Transverse colon (tissue), 4 donors: ENCODE results near the gene MIEF1. TPM values are rescaled to one million over a fixed set of nuclear protein-coding genes. Genes with fewer than 3 reads are reported as not detected.

Experiments
- DNase-seq: peaks from one replicate; pipeline ENCODE4 v3.0.0-alpha.2; 2019
- H3K27ac ChIP-seq, 4 donors: fragments of 200-600 bp; sonication (generic); 2 replicates each; pipeline ENCODE4 v1.5.1; 2016 to 2018; ENCODE audit warnings: inconsistent platforms in 4 of 4
- H3K27me3 ChIP-seq: fragments of 200-600 bp; sonication (generic); 2 replicates; pipeline ENCODE4 v1.5.1; 2017; ENCODE audit warnings: inconsistent platforms
- H3K36me3 ChIP-seq, 4 donors: fragments of 200-600 bp; sonication (generic); 2 replicates each; pipeline ENCODE4 v1.5.1; 2017 to 2019; ENCODE audit warnings: inconsistent platforms in 4 of 4
- H3K4me1 ChIP-seq, 4 donors: fragments of 200-600 bp; sonication (generic); 2 replicates each; pipeline ENCODE4 v1.5.1; 2017 to 2020; ENCODE audit warnings: inconsistent platforms in 4 of 4
- H3K4me3 ChIP-seq, 4 donors: fragments of 200-600 bp; sonication (generic); 1 replicate in 1 of 4; 2 replicates in 3 of 4; pipeline versions ENCODE4 v1.5.1 to v1.6.1; 2017 to 2019; ENCODE audit warnings: inconsistent platforms in 4 of 4
- H3K9me3 ChIP-seq, 2 donors: fragments of 200-600 bp; sonication (generic); 2 replicates each; pipeline ENCODE4 v1.5.1; 2017 to 2019; ENCODE audit warnings: inconsistent platforms in 2 of 2
- EP300 ChIP-seq: sonication (generic); formaldehyde crosslinking; IDR thresholded peaks from one replicate; pipeline ENCODE4 v1.6.1; 2017; ENCODE audit warnings: antibody characterized with exemption, low read depth
- POLR2A ChIP-seq: fragments of 450-650 bp; IDR thresholded peaks from one replicate; pipeline ENCODE4 v1.6.1; 2016; ENCODE audit warnings: antibody characterized with exemption, mild to moderate bottlenecking, moderate library complexity
- POLR2AphosphoS5 ChIP-seq, 3 donors: sonication (generic); formaldehyde crosslinking; IDR thresholded peaks; one replicate each; pipeline ENCODE4 v1.6.1; 2016; ENCODE audit warnings: antibody characterized with exemption in 3 of 3
- WGBS, 2 donors: methylation state at CpG; one replicate each; pipeline ENCODE4 v1.1.5; 2018; ENCODE audit warnings: low coverage in 1 of 2; 5-methylcytosine and 5-hydroxymethylcytosine counted together
- in situ Hi-C, 4 donors: fragments of 200-750 bp; cut with MboI; loops; one replicate each; pipeline versions ENCODE4 v1.15.0 to v1.15.1; 2017; ENCODE audit warnings: low sequenced_read_pairs in 3 of 4, low pct_ligation_motif_present in 1 of 4, low pct_unique_long_range_greater_than_20kb in 1 of 4
- intact Hi-C: fragments of 100-400 bp; cut with DNase I; formaldehyde crosslinking; loops from one replicate; pipeline ENCODE4 v1.15.1; 2023; ENCODE audit warnings: low total_unique reads
- total RNA-seq, 4 donors: library from RNA; depleted of rRNA; stranded (reverse); fragments of >200 nt; gene quantifications; one replicate each; pipeline ENCODE4 v1.1.0, GENCODE V29; 2016
- TF ChIP-seq, protein P1 (sequence below), 5 experiments: fragments of 200-600 bp in 3 of 5; fragments of 450-650 bp in 2 of 5; sonication (generic) in 3 of 5; IDR thresholded peaks; 1 replicate in 2 of 5; 2 replicates in 3 of 5; pipeline ENCODE4 v1.5.1; 2016 to 2017; ENCODE audit warnings: antibody characterized with exemption in 5 of 5, inconsistent platforms in 3 of 5, mild to moderate bottlenecking in 2 of 5, moderate library complexity in 1 of 5

MIEF1 gene
- total RNA-seq, 4 donors from 2014 or later = 11.5 to 31.0 (median 25.6) TPM

DNA sequence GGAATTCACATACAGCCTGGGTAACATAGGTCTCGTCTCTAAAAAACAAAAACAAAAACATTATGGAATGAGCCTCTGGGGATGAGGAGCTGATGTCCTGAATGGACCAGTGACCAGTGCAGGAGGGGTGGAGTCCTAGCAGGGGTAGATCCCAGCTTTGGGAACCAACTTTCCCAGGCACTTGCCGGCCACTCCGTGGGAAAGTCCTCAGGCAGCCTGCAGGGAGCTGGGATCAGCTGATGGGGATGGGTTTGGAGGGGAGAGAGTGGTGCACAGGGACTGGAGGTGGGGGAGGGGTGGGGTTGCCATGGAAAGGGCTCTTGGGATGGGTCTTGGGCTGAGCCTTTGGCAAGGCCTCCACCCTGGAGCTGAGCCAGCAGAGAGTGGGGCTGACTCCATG lies 26.2 kb upstream of the MIEF1 start:
- H3K4me3 ChIP-seq = no peak overlapping the region
- no peaks in the 10 kb centered on the region for H3K27me3 ChIP-seq
- H3K36me3 ChIP-seq = no peaks in the 10 kb centered on the region
- 79 to 90% methylated on average over 1 to 3 of the region's 3 CpGs for WGBS, 2 donors
- intact Hi-C loops = loop anchor here (5.0 kb wide), 1 partner anchor 336 kb away; no protein-coding TSS in a partner anchor
- TF ChIP-seq POLR2A = no peak
- no peak for TF ChIP-seq POLR2AphosphoS5 (IDR thresholded peaks at IDR 0.05)
- TF ChIP-seq, protein P1, sequence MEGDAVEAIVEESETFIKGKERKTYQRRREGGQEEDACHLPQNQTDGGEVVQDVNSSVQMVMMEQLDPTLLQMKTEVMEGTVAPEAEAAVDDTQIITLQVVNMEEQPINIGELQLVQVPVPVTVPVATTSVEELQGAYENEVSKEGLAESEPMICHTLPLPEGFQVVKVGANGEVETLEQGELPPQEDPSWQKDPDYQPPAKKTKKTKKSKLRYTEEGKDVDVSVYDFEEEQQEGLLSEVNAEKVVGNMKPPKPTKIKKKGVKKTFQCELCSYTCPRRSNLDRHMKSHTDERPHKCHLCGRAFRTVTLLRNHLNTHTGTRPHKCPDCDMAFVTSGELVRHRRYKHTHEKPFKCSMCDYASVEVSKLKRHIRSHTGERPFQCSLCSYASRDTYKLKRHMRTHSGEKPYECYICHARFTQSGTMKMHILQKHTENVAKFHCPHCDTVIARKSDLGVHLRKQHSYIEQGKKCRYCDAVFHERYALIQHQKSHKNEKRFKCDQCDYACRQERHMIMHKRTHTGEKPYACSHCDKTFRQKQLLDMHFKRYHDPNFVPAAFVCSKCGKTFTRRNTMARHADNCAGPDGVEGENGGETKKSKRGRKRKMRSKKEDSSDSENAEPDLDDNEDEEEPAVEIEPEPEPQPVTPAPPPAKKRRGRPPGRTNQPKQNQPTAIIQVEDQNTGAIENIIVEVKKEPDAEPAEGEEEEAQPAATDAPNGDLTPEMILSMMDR (IDR thresholded peaks at IDR 0.05) = no peak
- no peak for TF ChIP-seq EP300
- no peak overlapping the region for H3K27ac ChIP-seq
- in situ Hi-C loops = no loop called here
- H3K4me1 ChIP-seq = peaks cover 21 to 44% (median 35%) of the 10 kb centered on the region in 4 donors
- H3K9me3 ChIP-seq = no peaks in the 10 kb centered on the region
- no peak for DNase-seq

GRCh38 chr22:39476664-39477063 lies 25.4 kb upstream of the MIEF1 start:
- in situ Hi-C loops (no loop called here), intact Hi-C loops (loop anchor here (5.0 kb wide), 1 partner anchor 336 kb away; no protein-coding TSS in a partner anchor)
- Histone ChIP-seq H3K4me3 (no peak overlapping the region), H3K9me3 (no peaks in the 10 kb centered on the region), H3K27ac (no peak overlapping the region), H3K36me3 (no peaks in the 10 kb centered on the region), H3K27me3 (no peaks in the 10 kb centered on the region), H3K4me1 (peaks cover 21 to 36% (median 29%) of the 10 kb centered on the region in 4 donors)
- no peak for DNase-seq
- TF ChIP-seq EP300 (no peak), POLR2AphosphoS5 (IDR thresholded peaks at IDR 0.05) (no peak), POLR2A (no peak)
- TF ChIP-seq, protein P1 (IDR thresholded peaks at IDR 0.05) = no peak
- 88% methylated on average over 7 to 12 of the region's 13 CpGs for WGBS, 2 donors

- 94 to 100% methylated on average over 1 to 8 of the region's 9 CpGs for WGBS, 2 donors
- H3K27me3 ChIP-seq = no peaks in the 10 kb centered on the region
- H3K36me3 ChIP-seq = no peaks in the 10 kb centered on the region
- H3K9me3 ChIP-seq = no peaks in the 10 kb centered on the region
- TF ChIP-seq POLR2AphosphoS5 (IDR thresholded peaks at IDR 0.05) (no peak), POLR2A (no peak), EP300 (no peak)
- TF ChIP-seq, protein P1 (IDR thresholded peaks at IDR 0.05) = no peak
- H3K4me1 ChIP-seq = peaks cover 15 to 27% (median 21%) of the 10 kb centered on the region in 4 donors
- in situ Hi-C loops = no loop called here
- no peak overlapping the region for H3K4me3 ChIP-seq
- DNase-seq = no peak
- H3K27ac ChIP-seq = no peak overlapping the region
- intact Hi-C loops = loop anchor here (5.0 kb wide), 1 partner anchor 335 kb away; no protein-coding TSS in a partner anchor
Observed at GRCh38 chr22:39477542-39477941, 24.5 kb upstream of the MIEF1 start.

- intact Hi-C loops = loop anchor here (5.0 kb wide), 1 partner anchor 334 kb away; no protein-coding TSS in a partner anchor
- in situ Hi-C loops = no loop called here
Observed at GRCh38 chr22:39478441-39478850, 23.6 kb upstream of the MIEF1 start.

More at GRCh38 chr22:39478441-39478850, 23.6 kb upstream of the MIEF1 start:
- Histone ChIP-seq H3K4me1 (peaks cover 7 to 18% (median 15%) of the 10 kb centered on the region in 4 donors), H3K9me3 (no peaks in the 10 kb centered on the region), H3K27me3 (no peaks in the 10 kb centered on the region), H3K36me3 (no peaks in the 10 kb centered on the region), H3K27ac (no peak overlapping the region), H3K4me3 (no peak overlapping the region)
- no peak for DNase-seq
- TF ChIP-seq, protein P1 (IDR thresholded peaks at IDR 0.05) = no peak
- TF ChIP-seq POLR2AphosphoS5 (IDR thresholded peaks at IDR 0.05) (no peak), EP300 (no peak), POLR2A (no peak)
- 66 to 100% methylated on average over 1 to 7 of the region's 9 CpGs for WGBS, 2 donors
